NCI-H2081 treated with DMSO at 0.1 percent for 48 hours (cell line): Measurements from ENCODE around the gene TAOK1.

Experiments
- DNase-seq: peaks from one replicate; lab custom pipeline; 2025; lab: John Stamatoyannopoulos, UW

TAOK1 gene

GRCh38 chr17:29379084-29379991, 10.8 kb upstream of the TAOK1 start:
- no peak for DNase-seq

GRCh38 chr17:29383686-29384085, 6.5 kb upstream of the TAOK1 start:
- DNase-seq, result no peak

- DNase-seq, result no peak
These were observed 5.3 kb upstream of the TAOK1 start for GRCh38 chr17:29384901-29385300.

- no peak for DNase-seq
These were observed 3.4 kb upstream of the TAOK1 start for GRCh38 chr17:29386760-29387159.

GRCh38 chr17:29388937-29389336, 1.2 kb upstream of the TAOK1 start:
- DNase-seq, result no peak

GRCh38 chr17:29390851-29391631, 878 bp downstream of the TAOK1 start:
- no peak for DNase-seq

- no peak for DNase-seq
These were observed 3.3 kb downstream of the TAOK1 start for GRCh38 chr17:29393436-29393835.

- no peak for DNase-seq
These were observed 4.6 kb downstream of the TAOK1 start for GRCh38 chr17:29394761-29395160.

- no peak for DNase-seq
These were observed 5.9 kb downstream of the TAOK1 start for GRCh38 chr17:29396066-29396465.

GRCh38 chr17:29399634-29400033, 9.5 kb downstream of the TAOK1 start:
- no peak for DNase-seq

GRCh38 chr17:29400818-29401217, 10.7 kb downstream of the TAOK1 start:
- no peak for DNase-seq

GRCh38 chr17:29401258-29401657, 11.1 kb downstream of the TAOK1 start:
- no peak for DNase-seq

GRCh38 chr17:29407856-29408255, 17.7 kb downstream of the TAOK1 start:
- no peak for DNase-seq

GRCh38 chr17:29409963-29410362, 19.8 kb downstream of the TAOK1 start:
- no peak for DNase-seq

GRCh38 chr17:29412780-29413565, 22.8 kb downstream of the TAOK1 start:
- DNase-seq, result no peak

- DNase-seq, result no peak
These were observed 30.0 kb downstream of the TAOK1 start for GRCh38 chr17:29420128-29420527.

- no peak for DNase-seq
These were observed 40.1 kb downstream of the TAOK1 start for GRCh38 chr17:29430275-29430674.

GRCh38 chr17:29433541-29433940, 43.4 kb downstream of the TAOK1 start:
- DNase-seq, result no peak

GRCh38 chr17:29434550-29434949, 44.4 kb downstream of the TAOK1 start:
- DNase-seq, result no peak

GRCh38 chr17:29442451-29442850, 52.3 kb downstream of the TAOK1 start:
- no peak for DNase-seq

- no peak for DNase-seq
These were observed 53.0 kb downstream of the TAOK1 start for GRCh38 chr17:29443041-29443739.

- DNase-seq, result no peak
These were observed 54.4 kb downstream of the TAOK1 start for GRCh38 chr17:29444589-29444988.
